GM18520 (cell line): Measurements from ENCODE around the gene BTAF1.
"Not testable (repeated sequence)": the region's sequence is repeated elsewhere in the genome, so short reads cannot be mapped to it uniquely, and the experiment has no call there.

Experiments used
- ATAC-seq: cut with Tn5 transposase; IDR thresholded peaks from one replicate; pipeline ENCODE4 v1.9.1; 2021; ENCODE audit not compliant: unreplicated experiment

The BTAF1 gene

DNA sequence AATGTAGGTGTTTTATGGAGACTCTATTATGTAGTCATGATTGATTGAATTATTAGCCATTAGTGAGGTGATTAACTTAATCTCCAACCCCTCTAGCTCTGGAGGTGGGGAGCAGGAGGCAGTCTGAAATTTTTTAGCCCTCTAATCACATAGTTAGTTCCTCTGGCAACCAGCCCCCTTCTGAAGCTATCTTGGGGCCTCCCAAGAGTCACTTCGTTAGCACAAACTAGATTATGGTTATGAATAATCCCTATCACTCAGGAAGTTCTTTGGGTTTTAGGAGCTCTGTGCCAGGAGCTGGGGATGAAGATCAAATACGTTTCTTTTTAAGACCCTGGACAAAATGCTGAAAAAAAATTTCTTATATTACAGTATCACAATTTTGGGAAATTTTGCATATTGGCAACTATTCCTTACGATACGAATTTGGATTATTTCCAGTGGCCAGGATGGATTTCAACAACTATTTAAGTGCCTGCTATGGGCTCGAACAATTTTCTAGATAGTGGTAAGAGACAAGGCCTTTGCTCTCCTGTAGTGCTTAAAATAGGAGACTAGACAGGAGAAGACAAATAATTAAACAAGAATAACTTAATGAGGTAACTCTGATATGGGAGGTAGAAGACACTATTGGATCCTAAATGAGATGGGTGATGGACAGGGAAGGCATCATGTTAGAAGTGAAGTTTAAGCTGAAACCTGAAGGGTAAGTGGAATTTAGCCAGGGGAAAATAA lies 52.9 kb downstream of the BTAF1 start:
- no peak for ATAC-seq

- ATAC-seq = no peak
Measured at GRCh38 chr10:91977491-91977890, 53.9 kb downstream of the BTAF1 start.

- ATAC-seq = no peak
Measured at GRCh38 chr10:91978585-91978984, 55.0 kb downstream of the BTAF1 start.

DNA sequence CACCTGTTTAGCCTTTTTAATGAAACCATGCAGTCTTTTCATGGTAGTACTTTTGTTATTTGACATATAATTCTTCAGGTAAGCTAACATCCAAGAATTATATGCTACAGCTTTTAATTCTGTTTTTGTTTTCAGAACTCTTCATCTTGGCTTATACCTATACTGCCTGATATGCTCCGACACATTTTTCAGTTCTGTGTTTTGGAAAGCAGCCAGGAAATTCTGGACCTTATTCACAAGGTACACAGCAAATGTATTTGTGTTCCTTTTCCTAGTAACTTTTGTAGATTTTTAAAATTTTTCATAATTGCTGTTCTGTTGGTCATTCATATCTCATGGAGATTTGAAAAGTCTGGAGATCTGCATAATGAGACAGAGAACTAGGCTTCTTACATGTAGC lies 56.7 kb downstream of the BTAF1 start:
- ATAC-seq = no peak

DNA sequence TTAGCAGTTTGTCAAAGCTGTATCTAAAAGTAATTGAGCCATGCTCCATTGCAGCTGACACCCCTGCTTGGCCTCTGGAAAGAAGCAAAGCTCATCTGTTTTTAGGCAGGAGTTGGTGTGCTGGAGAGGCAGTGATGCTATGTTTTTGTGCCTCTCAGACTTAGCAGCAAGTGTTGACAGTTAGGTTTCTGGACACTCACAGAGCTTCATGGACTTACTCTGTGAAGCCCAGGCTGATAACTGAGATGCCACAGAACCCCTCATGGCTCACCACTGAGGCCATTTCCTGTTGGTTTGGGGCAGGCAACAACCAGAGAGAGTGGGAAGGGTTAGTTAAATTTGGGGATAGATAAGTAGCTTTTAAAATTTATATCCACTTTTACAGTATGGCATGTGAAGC lies 59.8 kb downstream of the BTAF1 start:
- ATAC-seq = no peak

GRCh38 chr10:91987397-91988037 lies 63.9 kb downstream of the BTAF1 start:
- ATAC-seq = no peak

GRCh38 chr10:91992031-91992430 lies 68.5 kb downstream of the BTAF1 start:
- ATAC-seq = no peak

- no peak for ATAC-seq
Measured at GRCh38 chr10:91996266-91996665, 72.7 kb downstream of the BTAF1 start.

DNA sequence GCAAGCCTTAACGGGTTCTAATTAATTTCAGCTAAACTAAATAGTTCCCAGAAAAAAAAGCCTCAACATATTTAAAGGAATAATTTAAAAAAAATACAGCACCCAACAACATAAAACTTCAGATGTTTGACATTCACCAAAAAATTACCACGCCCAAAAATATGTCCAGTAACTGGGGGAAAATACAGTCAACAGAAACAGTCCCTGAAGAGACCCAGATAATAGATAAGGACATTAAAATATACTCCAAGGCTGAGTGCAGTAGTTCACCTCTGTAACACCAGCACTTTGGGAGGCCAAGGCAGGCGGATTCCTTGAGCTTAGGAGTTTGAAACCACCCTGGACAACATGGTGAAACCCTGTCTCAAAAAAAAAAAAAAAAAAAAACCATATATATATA lies 78.0 kb downstream of the BTAF1 start:
- no peak for ATAC-seq

GRCh38 chr10:92001995-92002394 lies 78.4 kb downstream of the BTAF1 start:
- no peak for ATAC-seq

DNA sequence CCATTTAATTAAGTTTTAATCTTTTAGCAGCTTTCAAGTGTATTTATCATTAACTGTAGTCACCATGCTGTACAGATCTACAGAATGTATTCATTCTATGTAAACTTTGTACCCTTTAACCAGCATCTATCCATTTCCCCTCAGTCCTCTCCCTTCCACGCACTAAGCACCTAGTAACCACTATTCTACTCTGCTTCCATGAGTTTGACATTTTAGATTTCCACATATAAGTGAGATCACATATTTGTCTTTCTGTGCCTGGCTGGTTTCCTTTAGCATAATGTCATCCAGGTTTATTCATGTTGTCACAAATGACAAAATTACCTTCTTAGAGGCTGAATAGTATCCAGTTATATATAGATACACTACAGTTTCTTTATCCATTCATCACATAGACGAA lies 79.7 kb downstream of the BTAF1 start:
- no peak for ATAC-seq

DNA sequence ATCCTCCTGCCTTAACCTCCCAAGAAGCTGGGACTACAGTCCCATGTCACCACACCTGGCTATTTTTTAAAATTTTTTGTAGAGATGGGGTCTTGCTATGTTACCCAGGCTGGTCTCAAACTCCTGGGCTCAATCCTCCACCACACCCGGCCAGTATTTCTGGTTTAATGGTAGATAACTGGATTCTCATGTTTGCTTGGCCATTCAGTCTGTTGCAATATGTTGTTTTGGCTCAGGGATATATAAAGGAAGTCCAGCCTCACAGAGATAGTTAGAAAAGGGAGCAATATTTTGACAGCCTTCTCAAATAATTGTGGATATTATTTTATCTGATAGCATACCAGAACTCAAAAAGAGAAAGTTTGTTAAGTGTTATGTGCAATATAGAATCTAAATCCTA lies 82.4 kb downstream of the BTAF1 start:
- no peak for ATAC-seq

GRCh38 chr10:92009445-92009844 lies 85.9 kb downstream of the BTAF1 start:
- no peak for ATAC-seq

DNA sequence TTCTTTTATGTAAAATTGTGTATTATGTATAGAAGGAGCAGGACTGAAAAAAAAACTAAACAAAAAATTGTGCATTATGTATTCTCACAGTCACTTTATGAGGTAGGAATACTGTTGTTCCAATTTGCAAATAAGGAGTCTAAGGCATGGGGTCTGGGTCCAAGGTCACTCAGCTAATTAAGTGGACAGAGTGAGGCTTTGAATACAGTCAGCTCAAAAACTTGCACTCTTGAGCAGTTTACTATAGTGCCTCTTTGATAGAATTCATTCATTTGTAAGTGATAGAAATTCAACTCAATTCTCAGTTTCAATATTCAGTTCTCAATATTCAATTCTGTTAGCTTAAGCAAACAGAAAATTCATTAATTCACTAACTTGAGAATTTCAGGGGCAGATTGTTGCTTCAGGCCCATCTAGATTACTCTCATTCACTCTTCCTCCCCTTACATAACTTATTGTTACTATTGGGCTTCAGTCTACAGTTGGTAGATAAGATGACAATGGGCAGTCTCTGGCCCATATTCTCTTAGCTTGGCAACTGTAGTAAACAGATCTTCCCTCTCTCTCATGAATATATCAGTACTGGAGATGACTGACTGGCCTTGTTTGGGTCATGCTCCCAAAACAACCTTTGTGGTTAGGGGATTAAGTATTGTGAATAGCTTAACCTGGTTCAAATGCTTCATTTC lies 86.6 kb downstream of the BTAF1 start:
- no peak for ATAC-seq

DNA sequence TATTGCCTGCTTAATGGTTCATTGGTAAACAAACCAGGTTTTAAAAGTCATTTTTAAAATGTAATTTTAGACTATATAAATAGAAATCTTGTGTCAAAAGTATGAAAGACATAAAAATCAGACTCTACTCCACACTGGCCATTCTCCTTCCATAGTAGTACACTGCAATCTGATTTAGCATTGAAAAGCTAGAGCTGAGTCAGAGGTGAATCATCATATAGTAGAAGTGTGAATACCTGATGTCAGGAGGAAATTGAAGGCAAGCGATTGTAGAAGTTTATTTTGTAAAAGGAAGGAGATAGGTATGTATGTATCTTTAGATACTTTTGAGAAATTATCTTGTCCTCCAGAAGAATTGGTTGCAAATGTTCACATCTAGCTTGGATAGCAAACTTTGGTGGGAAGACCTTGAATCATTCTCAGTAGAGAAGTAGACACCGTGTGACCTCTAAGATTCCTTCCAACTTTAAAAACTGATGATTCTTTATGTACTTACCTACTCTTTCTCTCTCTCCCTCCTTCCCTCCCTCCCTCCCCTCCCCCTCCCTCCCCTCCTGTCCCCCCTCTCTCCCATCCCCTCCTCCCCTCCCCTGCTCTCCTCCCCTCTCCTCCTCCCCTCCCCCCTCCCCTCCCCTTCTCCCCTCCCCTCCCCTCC lies 88.1 kb downstream of the BTAF1 start:
- ATAC-seq = no peak

- no peak for ATAC-seq
Measured at GRCh38 chr10:92014620-92015019, 91.0 kb downstream of the BTAF1 start.

GRCh38 chr10:92024700-92025099 lies 101.1 kb downstream of the BTAF1 start:
- no peak for ATAC-seq

DNA sequence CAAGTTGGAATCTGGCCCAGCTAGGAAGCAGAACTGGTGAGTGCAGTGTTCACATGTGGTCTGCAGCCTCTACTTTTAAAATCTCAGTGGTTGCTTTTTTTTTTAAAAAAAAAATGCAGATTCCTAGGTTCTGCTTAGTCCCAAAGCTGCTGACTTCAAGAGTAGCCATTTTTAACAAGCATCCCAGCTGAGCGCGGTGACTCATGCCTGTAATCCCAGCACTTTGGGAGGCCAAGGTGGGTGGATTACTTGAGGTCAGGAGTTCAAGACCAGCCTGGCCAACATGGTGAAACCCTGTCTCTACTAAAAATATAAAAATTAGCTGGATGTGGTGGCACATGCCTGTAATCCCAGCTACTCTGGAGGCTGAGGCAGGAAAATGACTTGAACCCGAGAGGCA lies 101.8 kb downstream of the BTAF1 start:
- ATAC-seq = not testable (repeated sequence)

DNA sequence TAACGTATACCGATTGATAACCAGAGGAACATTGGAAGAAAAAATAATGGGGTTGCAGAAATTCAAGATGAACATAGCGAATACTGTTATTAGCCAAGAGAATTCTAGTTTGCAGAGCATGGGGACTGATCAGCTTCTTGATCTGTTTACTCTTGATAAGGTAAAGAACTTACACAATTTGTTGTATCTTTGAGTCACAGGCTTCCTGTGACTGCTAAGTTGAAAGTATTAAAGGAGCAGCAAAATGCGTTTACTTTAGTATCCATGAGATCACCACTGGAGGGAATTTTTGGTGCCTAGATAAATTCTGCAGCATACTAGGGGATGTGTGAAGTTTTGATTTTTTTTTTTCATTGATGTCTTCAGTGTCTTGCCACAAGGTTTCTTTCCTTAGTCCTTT lies 103.6 kb downstream of the BTAF1 start:
- ATAC-seq = no peak

- ATAC-seq = no peak
Measured at GRCh38 chr10:92031580-92031979, 108.0 kb downstream of the BTAF1 start.

GRCh38 chr10:92033070-92033469 lies 109.5 kb downstream of the BTAF1 start:
- not testable (repeated sequence) for ATAC-seq

DNA sequence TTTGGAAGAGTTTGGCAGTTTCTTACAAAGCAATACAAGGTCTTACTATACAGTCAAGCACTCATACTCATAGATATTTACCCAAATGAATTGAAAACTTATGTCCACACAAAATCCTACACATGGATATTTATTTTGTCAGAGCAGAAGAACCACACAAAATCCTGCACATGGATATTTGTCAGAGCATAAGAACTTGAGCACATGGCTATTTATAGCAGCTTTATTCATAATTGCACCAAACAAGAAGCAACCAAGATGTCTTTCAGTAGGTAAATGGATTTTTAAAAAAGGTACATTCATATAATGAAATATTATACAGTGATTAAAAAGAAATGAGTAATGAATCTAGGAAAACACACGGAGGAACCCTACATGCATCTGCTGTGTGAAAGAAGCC lies 115.4 kb downstream of the BTAF1 start:
- ATAC-seq = no peak
